Epithelial cell of umbilical artery (primary cell): ENCODE measurements around the gene POLR3C. TPM values are rescaled to one million over a fixed set of nuclear protein-coding genes. Genes with fewer than 3 reads are reported as not detected.

Experiments used
- total RNA-seq: library from RNA; depleted of rRNA; stranded (reverse); fragments of >200 nt; gene quantifications from 2 replicates; pipeline ENCODE4 v1.2.3, GENCODE V29; 2014

POLR3C gene, protein sequence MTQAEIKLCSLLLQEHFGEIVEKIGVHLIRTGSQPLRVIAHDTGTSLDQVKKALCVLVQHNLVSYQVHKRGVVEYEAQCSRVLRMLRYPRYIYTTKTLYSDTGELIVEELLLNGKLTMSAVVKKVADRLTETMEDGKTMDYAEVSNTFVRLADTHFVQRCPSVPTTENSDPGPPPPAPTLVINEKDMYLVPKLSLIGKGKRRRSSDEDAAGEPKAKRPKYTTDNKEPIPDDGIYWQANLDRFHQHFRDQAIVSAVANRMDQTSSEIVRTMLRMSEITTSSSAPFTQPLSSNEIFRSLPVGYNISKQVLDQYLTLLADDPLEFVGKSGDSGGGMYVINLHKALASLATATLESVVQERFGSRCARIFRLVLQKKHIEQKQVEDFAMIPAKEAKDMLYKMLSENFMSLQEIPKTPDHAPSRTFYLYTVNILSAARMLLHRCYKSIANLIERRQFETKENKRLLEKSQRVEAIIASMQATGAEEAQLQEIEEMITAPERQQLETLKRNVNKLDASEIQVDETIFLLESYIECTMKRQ
- total RNA-seq = 27.9 and 33.9 TPM in 2 replicates

DNA sequence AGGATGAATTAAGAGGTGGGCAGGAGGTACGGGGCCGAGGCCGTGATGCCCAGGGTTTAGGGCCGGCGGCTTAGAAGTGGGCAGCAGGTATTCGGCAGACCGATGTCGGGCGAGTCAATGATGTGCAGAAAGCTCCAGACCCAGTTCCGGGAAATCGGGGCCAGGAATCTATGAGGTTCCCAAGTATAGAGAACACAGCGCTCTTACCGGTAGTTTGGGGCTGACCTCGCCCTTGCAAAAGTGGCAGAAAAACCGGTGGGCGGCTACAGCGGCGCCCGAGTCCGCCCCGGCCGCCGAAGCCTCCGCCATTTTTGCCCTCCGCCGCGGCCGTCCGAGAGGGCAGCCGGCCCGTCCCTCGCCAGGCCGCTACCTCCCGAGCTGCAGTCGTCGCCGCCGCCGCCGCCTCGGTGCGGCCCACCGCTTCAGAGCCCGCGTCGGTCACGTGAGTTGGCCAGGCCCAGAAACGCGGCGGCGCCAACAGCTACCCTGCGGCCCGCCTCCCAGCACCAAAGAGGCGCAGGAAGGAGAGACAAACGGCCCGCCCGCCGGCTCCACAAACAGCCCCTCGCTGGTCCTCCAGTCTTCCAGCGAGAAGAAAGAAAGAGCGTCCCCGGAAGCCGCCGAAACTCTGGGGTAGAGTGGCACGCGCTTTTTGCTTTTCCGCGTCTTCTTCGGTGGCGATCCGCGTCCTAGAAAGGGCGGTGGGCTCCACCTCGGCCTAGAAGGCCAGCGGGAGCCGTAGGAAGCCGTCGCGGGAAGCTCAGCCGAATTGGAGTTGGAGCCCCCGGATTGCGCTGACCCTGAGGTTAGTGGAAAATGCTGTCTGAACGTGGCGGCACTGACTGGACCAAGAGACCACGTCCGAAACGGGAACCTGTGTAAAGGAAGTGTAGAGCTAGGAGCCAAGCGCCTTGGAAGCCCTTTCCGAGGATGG, at the start of gene POLR3C, which contains the start of gene RNF115:
TSS of gene POLR3C (plus strand) at position 636 of the 934 bp plus-strand sequence. CDS start 1,577 bp downstream, outside the sequence.
TSS of gene RNF115 (minus strand) at position 531 of the 934 bp plus-strand sequence. CDS start at position 309, 222 bp downstream.

DNA sequence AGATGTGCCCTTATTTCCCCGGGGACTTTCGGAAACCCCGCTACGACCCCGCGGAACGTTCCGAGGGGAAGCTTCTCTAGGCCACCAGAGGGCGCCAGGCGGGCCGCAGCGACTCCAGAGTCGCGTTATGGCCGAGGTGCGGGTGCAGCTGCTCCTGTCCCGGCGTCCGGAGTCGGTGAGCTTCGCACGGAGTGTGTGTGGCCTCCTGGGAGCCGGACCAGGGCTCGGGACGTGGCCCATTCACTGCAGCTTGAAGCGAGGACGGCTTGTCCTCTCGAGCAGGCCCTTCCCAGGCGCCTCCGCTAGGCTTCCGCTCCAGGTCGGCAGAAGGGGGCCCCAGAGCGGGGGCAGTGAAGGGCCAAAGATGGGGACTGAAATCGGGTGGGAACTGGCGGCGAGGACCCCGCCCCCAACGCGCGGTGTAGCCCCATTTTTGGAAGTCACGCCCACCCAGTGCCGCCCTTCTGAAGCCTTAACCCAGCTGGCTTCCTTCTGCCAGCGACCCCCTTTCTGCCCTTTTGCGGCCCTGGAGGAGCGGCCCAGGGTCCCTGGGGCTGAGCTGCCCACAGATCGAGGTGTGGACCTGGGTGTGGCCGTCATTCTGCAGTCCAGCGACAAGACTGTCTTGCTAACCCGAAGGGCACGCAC, 21.6 kb downstream of the POLR3C start, which contains the start of gene NUDT17:
TSS of gene NUDT17 (plus strand) at position 117 of the 648 bp plus-strand sequence. CDS start at position 128, 11 bp downstream.

DNA sequence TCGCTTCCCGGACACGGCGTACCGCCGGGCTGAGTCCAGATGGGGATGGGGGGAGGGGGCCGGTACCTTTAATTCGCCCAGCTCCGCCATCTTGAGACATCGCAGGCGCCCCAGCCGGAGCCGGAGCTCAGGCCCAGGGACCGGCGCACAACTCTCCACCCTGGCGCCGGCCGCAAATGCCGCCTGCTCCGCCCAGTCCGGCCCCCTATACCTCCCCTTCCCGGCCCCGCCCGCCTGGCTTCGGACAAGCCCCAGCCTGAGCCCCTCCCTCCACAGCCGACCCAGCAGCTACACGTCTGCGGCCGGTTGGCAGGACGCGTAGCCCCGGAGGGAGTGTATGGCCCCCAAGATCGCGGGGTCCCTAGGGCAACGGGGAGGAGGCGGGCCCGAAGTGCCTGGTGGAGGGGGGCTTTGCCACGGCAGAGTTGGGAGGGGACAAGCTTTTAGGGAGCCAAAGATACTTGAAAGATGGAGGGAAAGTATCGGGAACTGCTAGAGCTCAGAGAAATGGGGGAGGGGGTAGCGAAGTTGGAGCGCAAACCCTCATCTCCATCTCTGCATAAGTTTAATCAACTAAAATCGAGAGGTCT, 35.0 kb downstream of the POLR3C start, which contains the start of gene PIAS3:
TSS of gene PIAS3 (minus strand) at position 181 of the 590 bp plus-strand sequence. CDS start at position 90, 91 bp downstream.

DNA sequence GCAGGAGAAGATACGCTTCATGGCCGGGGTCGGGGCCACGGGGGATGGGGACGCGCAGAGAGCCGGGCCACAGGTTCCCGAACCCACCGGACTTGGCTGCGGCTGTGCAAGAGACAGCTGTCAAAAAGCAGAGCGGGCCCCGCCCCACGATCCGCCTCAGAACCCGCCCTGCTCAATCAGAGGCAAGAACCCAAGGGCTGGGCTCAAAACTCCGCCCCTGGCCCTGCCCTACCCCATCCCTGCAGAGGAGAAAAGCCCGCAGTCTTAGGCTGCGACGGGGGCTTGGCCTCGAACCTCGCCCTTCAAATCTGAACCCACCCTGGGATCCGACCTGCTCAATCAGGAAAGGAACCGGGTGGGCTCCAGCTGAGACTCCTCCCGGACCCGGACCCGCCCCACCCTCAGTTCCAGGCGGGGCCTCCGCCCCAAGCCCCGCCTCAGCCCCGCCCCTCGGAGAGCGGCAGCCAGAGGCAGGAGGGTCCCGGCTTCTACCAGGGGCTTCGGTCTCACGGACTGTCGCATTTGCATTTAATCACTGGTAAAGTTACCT, 61.8 kb downstream of the POLR3C start, which contains the start of gene ANKRD35:
TSS of gene ANKRD35 (minus strand) at position 129 of the 550 bp plus-strand sequence. CDS start at position 21, 108 bp downstream.

Other genes starting within 250 kb of the POLR3C start
- 23.4 and 38.0 TPM in 2 replicates for gene GPR89A, start 216.2 kb upstream of the POLR3C start, total RNA-seq
- gene PDZK1, start 116.8 kb upstream of the POLR3C start, total RNA-seq = not detected in 2 replicates
- not detected in 2 replicates for gene CD160, start 104.7 kb upstream of the POLR3C start, total RNA-seq
- gene RNF115, start 105 bp upstream of the POLR3C start, total RNA-seq = 10.4 and 12.3 TPM in 2 replicates
- 2.1 and 2.9 TPM in 2 replicates for gene NUDT17, start 21.4 kb downstream of the POLR3C start, total RNA-seq
- gene PIAS3, start 34.9 kb downstream of the POLR3C start, total RNA-seq = 4.1 and 4.2 TPM in 2 replicates
- 0.32 and 0.46 TPM in 2 replicates for gene ANKRD35, start 61.7 kb downstream of the POLR3C start, total RNA-seq
- 7.8 and 10.7 TPM in 2 replicates for gene ITGA10, start 85.8 kb downstream of the POLR3C start, total RNA-seq
- 27.3 and 40.1 TPM in 2 replicates for gene PEX11B, start 94.5 kb downstream of the POLR3C start, total RNA-seq
- 222 and 239 TPM in 2 replicates for gene RBM8A, start 103.3 kb downstream of the POLR3C start, total RNA-seq
- gene LIX1L, start 133.8 kb downstream of the POLR3C start, total RNA-seq = 17.3 and 20.1 TPM in 2 replicates
- 0.15 and 0.32 TPM in 2 replicates for gene ANKRD34A, start 140.4 kb downstream of the POLR3C start, total RNA-seq
- gene POLR3GL, start 140.5 kb downstream of the POLR3C start, total RNA-seq = 12.3 and 18.8 TPM in 2 replicates
- 19.5 and 98.6 TPM in 2 replicates for gene TXNIP, start 172.4 kb downstream of the POLR3C start, total RNA-seq
- not detected in 2 replicates for gene HJV, start 197.5 kb downstream of the POLR3C start, total RNA-seq